Keratinocyte (primary cell): ENCODE data around the gene UPK1B. TPM values are rescaled to one million over a fixed set of nuclear protein-coding genes. Genes with fewer than 3 reads are reported as not detected.

Source experiments
- DNase-seq: peaks from one replicate; pipeline ENCODE4 v3.0.0-alpha.2; 2011; ENCODE audit warnings: low read depth, missing footprints, low spot score
- FAIRE-seq: peaks from 2 replicates; lab custom pipeline; 2011; peaks lifted over from hg19 to GRCh38; lab: Jason Lieb, UNC
- H2AFZ ChIP-seq: 2 replicates; pipeline ENCODE4 v1.6.0; 2012; ENCODE audit warnings: low read length, control low read depth, inconsistent platforms; ENCODE audit not compliant: control insufficient read depth
- H3K27ac ChIP-seq: 2 replicates; pipeline ENCODE4 v1.5.1; 2011; ENCODE audit warnings: low read length; ENCODE audit not compliant: control insufficient read depth, insufficient read depth
- H3K27me3 ChIP-seq: 3 replicates; pipeline ENCODE4 v1.6.0; 2011; ENCODE audit warnings: low read length; ENCODE audit not compliant: control insufficient read depth, insufficient read depth; ENCODE audit errors: extremely low read depth
- H3K36me3 ChIP-seq, 2 experiments: 2 replicates in 1 of 2; 3 replicates in 1 of 2; pipeline ENCODE4 v1.5.1; 2011; ENCODE audit warnings: low read length in 2 of 2, mild to moderate bottlenecking in 1 of 2; ENCODE audit not compliant: control insufficient read depth in 2 of 2, insufficient read depth in 2 of 2; ENCODE audit errors: extremely low read depth in 1 of 2
- H3K4me1 ChIP-seq: 3 replicates; pipeline ENCODE4 v1.5.1; 2011; ENCODE audit warnings: low read length; ENCODE audit not compliant: control insufficient read depth, insufficient read depth; ENCODE audit errors: extremely low read depth
- H3K4me2 ChIP-seq: 3 replicates; pipeline ENCODE4 v1.6.0; 2011; ENCODE audit warnings: low read depth, low read length; ENCODE audit not compliant: control insufficient read depth, insufficient read depth; ENCODE audit errors: extremely low read depth
- H3K4me3 ChIP-seq, 3 experiments: fragments of 200-600 bp in 1 of 3; sonication (generic) in 1 of 3; 2 replicates in 2 of 3; 3 replicates in 1 of 3; pipeline ENCODE4 v1.5.1; 2011 to 2016; ENCODE audit warnings: low read length in 3 of 3, mild to moderate bottlenecking in 3 of 3, control low read depth in 2 of 3, inconsistent platforms in 1 of 3, low read depth in 1 of 3, mixed read lengths in 1 of 3, mixed run types in 1 of 3, moderate library complexity in 1 of 3; ENCODE audit not compliant: control insufficient read depth in 2 of 3, insufficient read depth in 2 of 3; ENCODE audit errors: extremely low read depth in 1 of 3
- H3K79me2 ChIP-seq: 2 replicates; pipeline ENCODE4 v1.6.0; 2012; ENCODE audit warnings: low read length; ENCODE audit not compliant: control insufficient read depth, insufficient read depth
- H3K9ac ChIP-seq: 3 replicates; pipeline ENCODE4 v1.6.0; 2011; ENCODE audit warnings: low read length; ENCODE audit not compliant: control insufficient read depth, insufficient read depth; ENCODE audit errors: extremely low read depth
- H3K9me1 ChIP-seq: 3 replicates; pipeline ENCODE4 v1.6.0; 2011; ENCODE audit warnings: low read length; ENCODE audit not compliant: control insufficient read depth, insufficient read depth; ENCODE audit errors: extremely low read depth
- H3K9me3 ChIP-seq: 2 replicates; pipeline ENCODE4 v1.5.1; 2012; ENCODE audit warnings: low read depth, low read length; ENCODE audit not compliant: control insufficient read depth
- H4K20me1 ChIP-seq: 3 replicates; pipeline ENCODE4 v1.6.0; 2011; ENCODE audit warnings: low read length; ENCODE audit not compliant: control insufficient read depth, insufficient read depth; ENCODE audit errors: extremely low read depth
- CTCF ChIP-seq, 3 experiments: IDR thresholded peaks in 1 of 3; conservative IDR thresholded peaks in 1 of 3; optimal IDR thresholded peaks in 1 of 3; 2 replicates in 2 of 3; 3 replicates in 1 of 3; pipeline versions ENCODE3 to v1.5.1; 2011; ENCODE audit warnings: low read length in 3 of 3, mild to moderate bottlenecking in 3 of 3, moderate library complexity in 2 of 3, control low read depth in 1 of 3, inconsistent platforms in 1 of 3; ENCODE audit not compliant: insufficient read depth in 2 of 3; ENCODE audit errors: extremely low read depth in 1 of 3
- EZH2 ChIP-seq: IDR thresholded peaks from one replicate; pipeline ENCODE4 v1.6.1; 2012; ENCODE audit warnings: inconsistent platforms, mild to moderate bottlenecking, low read length, moderate library complexity
- dilution Hi-C: fragments of 300-500 bp; cut with MboI; formaldehyde crosslinking; loops from one replicate; pipeline ENCODE4 v1.7.0; 2020; ENCODE audit warnings: low sequenced_read_pairs; ENCODE audit not compliant: extremely low pct_ligation_motif_present
- polyA plus RNA-seq, 5 experiments: library from polyadenylated mRNA; depleted of rRNA in 3 of 5; stranded (reverse) in 3 of 5; stranded (forward) in 1 of 5; unstranded in 1 of 5; fragments of >200 nt; gene quantifications; 1 replicate in 1 of 5; 2 replicates in 3 of 5; 3 replicates in 1 of 5; pipeline versions ENCODE4 v1.2.1 to v1.2.3, GENCODE V29; 2011 to 2012; ENCODE audit warnings: missing spikeins in 2 of 5, low read depth in 1 of 5, low replicate concordance in 1 of 5

Gene UPK1B
- polyA plus RNA-seq, 1 donor (not counting 4 experiments of a cell fraction or from before 2014, with no cell fraction given) = 54.6 TPM

DNA sequence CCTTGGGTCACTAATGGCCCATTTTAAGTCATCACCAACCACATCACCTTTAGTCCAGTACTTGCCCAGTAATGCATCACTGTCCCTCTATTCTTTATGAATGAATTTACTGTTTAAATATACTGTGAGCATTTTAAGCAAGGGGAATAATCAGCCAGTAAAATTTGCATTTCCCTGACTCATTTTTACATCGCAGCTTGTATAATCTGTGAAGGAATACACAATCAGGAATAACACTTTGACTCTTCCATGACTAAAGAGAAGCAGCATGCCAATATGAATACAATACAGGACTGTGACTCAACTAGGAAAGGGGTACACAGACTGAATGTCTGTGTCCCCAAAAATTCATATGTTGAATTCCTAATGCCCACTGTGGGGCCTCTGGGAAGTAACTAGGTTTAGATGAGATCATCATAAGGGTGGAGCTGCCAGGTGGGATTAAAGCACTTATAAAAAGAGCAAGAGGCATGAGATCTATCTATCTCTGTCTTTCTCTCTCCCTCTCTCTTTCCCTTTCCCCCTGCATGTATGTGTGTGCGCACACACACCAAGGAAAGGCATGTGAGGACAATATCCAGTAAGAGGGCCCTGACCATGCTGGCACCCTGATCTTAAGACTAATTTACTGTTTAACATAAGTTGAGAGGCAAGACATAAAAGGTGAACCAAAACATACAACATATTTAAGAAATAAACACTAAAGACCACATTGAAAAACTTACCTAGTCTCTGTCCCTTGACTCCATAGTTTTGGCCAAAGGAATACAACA, 55.2 kb downstream of the UPK1B start:
- no peaks in the 10 kb centered on the region for H3K9me1 ChIP-seq
- FAIRE-seq (no peak), DNase-seq (no peak)
- H3K4me1 ChIP-seq = no peaks in the 10 kb centered on the region
- dilution Hi-C loops = no loop called here
- H3K9me3 ChIP-seq = no peaks in the 10 kb centered on the region
- H3K4me2 ChIP-seq = no peak overlapping the region
- H3K27me3 ChIP-seq = no peaks in the 10 kb centered on the region
- H3K36me3 ChIP-seq = peaks cover 20 to 26% of the 10 kb centered on the region in 2 experiments
- no peak overlapping the region for H2AFZ ChIP-seq
- H3K27ac ChIP-seq = no peak overlapping the region
- no peak for TF ChIP-seq CTCF (optimal IDR thresholded peaks at IDR 0.05 in 1 of 3, IDR thresholded peaks at IDR 0.05 in 1 of 3, conservative IDR thresholded peaks at IDR 0.05 in 1 of 3; ENCODE audit: extremely low read depth in 1 of 3, insufficient read depth in 2 of 3, low read length in 3 of 3)
- TF ChIP-seq EZH2 = no peak
- no peaks in the 10 kb centered on the region for H4K20me1 ChIP-seq
- no peak overlapping the region for H3K9ac ChIP-seq
- H3K79me2 ChIP-seq = peaks cover 14% of the 10 kb centered on the region
- no peak overlapping the region for H3K4me3 ChIP-seq

DNA sequence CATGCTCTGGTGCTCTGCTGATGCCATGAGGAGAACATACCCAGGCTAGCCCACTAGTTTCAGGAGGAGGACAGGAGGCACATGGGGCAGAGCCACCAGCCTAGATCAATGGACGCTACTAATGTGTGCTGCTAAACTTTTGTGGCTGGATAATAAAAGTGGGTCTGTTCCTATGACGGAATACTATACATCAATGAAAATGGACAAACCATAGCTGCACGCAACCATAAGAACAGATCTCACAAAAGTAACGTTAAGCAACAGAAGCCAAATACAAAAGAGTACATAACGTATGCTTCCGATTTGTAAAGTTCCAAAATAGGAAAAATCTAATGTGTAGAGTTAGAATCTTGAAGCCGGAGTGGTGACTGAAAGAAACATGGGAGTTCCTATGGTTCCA, 55.8 kb downstream of the UPK1B start:
- Histone ChIP-seq H3K4me3 (no peak overlapping the region), H3K27ac (no peak overlapping the region), H3K9ac (no peak overlapping the region), H3K4me1 (no peaks in the 10 kb centered on the region), H3K9me1 (no peaks in the 10 kb centered on the region), H3K4me2 (no peak overlapping the region), H4K20me1 (no peaks in the 10 kb centered on the region), H3K36me3 (peaks cover 20 to 27% of the 10 kb centered on the region in 2 experiments), H3K9me3 (no peaks in the 10 kb centered on the region), H3K79me2 (peaks cover 16% of the 10 kb centered on the region), H2AFZ (no peak overlapping the region), H3K27me3 (no peaks in the 10 kb centered on the region)
- TF ChIP-seq EZH2 (no peak), CTCF (optimal IDR thresholded peaks at IDR 0.05 in 1 of 3, IDR thresholded peaks at IDR 0.05 in 1 of 3, conservative IDR thresholded peaks at IDR 0.05 in 1 of 3; ENCODE audit: extremely low read depth in 1 of 3, insufficient read depth in 2 of 3, low read length in 3 of 3) (no peak)
- DNase-seq (no peak), FAIRE-seq (no peak)
- dilution Hi-C loops = no loop called here
